HG03045 (cell line): ENCODE measurements around the gene MRGPRF.
"Not testable (repeated sequence)": the region's sequence is repeated elsewhere in the genome, so short reads cannot be mapped to it uniquely, and the experiment has no call there.

Experiments used
- ATAC-seq: cut with Tn5 transposase; IDR thresholded peaks from one replicate; pipeline ENCODE4 v1.9.1; 2021; ENCODE audit warnings: mild to moderate bottlenecking, moderate library complexity; ENCODE audit not compliant: unreplicated experiment

MRGPRF gene

DNA sequence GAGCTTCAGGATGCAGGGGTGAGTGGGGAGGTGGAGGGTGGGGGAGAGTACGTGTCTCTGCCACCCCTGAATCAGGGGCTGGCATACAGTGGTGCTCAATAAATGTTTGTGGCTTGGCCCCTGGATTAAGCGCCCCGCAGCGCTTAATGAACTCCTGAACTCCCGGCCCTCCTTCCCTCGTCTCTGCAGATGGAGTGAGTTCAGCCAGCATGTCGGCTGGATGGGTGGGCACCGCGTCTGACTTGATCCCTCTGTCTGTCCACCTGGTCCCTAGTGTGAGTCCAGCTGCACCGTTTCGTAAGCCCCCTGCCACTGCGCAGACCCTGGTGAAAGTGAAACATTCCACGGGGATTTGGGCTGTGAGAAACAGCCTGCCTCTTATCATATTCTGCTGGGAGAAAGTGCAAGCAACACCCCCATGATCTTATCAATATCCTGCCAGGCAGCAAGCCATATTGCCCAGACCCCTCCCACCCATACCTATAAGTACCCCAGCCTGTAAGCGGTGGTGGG is 20.2 kb downstream of the MRGPRF start:
- no peak for ATAC-seq

DNA sequence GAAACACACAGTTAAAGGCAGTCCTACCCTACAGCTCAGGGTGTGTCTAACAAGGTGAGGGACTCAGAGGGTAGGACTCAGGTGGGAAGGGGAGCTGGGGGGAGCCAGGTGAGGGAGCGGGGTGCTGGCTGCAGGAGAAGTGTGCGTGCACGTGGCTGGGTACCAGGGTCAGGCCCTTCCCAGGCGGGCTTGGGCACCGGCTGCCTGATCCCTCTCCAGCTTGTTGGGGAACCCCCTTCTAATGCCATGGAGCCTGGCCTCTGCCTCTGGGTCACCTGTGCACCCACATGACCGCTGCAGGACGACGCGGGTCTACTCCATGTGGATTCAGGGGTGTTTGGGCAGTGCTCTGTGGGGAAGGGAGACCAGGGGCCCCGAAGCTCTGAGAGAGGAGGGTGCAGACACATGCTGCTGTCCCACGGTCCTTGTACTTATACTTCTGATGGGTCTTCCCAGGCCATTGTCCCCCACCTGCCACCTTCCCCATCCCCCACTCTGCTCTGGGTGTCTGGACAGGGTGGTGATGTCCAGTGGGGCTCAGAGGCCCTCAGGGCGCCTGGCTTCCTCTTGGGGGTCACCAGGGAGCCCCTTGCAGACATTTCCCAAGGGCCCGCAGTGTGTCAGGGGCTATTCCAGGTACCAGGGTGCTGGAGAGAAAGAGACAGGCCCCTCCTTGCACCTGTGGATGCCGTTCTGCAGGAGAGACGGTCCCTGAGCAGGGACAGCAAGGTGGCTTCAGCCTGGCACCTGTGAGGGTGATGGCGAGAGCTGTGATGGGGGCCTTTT is 21.9 kb downstream of the MRGPRF start:
- no peak for ATAC-seq

DNA sequence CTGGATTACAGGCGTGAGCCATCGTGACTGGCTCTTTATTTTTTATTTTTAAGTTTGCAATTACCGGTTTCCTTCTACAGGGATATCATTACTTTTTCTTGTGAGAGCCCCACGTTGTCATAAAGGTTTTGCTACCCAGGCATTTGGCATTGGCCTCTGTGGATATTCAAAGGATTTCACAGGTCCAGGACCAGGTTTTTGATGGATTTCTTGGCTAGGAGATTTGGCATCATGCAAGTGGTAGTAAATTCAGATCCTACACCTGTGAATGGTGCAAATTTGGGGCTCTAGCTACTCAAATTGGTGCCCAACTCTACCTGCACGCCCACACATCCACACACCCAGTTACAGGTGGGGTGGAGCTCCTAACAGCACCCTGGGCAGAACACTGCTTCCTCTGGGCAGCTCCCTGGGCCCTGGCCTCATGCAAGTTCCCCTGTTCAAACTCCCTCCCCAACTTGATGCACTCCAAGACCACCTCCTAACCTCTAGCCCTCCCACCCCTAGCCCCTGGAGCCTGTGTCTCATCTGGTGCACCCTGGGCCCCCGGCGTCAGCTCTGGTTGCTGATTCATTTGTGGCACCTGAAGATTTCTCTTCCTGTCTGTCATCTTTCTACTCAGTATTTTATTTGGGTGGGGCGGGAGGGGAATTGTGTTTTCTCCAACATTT is 23.0 kb downstream of the MRGPRF start:
- no peak for ATAC-seq

DNA sequence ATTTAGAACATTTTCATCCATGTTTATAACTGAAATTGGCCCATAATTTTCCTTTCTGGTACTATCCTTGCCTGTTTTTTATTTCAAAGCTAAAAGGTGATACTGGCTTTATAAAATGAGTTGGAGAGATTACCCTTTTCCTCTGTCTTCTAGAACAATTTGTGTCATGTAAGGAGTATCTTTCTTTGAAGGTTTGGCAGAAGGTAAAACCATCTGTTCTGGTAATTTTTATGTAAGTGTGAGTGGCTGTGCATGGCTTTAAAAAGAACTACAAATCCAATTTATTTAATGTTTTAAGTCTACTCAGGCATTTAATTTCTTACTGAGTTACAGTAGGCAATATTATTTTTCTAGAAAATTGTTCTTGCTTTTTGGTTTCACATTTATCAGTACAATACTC is 24.6 kb downstream of the MRGPRF start:
- ATAC-seq, result no peak

DNA sequence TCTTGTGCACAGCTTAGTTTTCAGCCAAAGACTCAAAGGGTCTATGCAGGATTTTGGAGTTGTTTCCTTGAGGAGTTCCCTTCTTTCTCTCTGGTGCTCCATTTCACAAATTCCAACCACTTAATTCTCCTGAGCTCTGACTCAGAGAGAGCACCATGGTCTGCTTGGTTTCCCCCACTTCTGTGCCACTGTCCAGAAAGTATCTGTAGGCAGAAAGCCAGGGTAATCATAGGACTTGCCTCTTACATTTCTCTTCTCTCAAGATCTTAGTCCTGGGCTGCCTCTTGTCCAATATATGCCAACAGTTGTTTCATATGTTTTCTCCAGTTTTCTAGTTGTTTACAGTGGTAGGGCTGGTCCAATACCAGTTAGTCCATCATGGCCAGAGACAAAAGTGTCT is 25.8 kb downstream of the MRGPRF start:
- no peak for ATAC-seq

DNA sequence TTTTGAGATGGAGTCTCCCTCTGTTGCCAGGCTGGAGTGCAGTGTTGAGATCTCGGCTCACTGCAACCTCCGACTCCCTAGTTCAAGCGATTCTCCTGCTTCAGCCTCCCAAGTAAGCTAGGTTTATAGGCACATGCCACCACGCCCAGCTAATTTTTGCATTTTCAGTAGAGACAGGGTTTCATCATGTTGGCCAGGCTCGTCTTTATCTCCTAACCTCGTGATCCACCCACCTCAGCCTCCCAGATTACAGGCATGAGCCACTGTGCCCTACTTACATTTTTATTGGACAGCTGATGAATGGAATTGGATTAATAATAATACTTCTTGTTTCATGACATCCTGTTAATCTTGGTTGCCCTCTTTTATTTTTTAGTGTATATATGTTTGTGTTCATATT is 29.2 kb downstream of the MRGPRF start:
- no peak for ATAC-seq

DNA sequence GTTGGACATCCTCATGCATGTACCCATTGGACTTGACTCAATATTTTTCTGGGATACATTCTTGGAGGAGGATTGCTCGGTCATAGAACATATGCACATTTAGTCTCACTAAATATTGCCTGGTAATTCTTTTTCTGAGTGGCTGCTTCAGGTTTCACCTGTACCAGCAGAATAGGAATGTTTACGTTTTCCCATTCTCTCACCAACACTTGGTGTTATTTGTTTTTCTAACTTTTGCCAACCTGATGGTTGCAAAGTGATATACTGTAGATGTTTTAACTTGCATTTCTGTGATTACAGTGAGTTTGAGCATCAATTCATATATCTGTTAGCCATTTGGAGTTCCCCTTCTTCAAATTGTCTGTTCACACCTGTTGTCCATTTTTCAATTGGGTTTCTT is 30.9 kb downstream of the MRGPRF start:
- ATAC-seq, result no peak

DNA sequence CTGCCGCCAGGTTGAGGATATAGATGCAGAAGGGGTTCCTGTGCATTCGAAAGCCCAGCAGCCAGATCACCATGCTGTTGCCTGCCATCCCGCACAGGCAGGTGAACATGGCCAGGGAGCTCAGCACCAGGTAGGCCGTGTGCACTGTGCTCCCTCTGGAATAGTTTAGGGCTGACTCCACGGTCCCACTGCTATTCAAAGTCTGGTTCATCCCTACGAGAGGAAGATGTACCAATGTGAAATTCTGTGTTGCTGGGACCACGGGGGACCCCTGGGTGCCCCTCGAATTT is 32.3 kb downstream of the MRGPRF start, which contains the start of gene MRGPRD:
Gene MRGPRD, minus strand, starts transcription at position 211 of the 290 bp plus-strand sequence. Its CDS starts 0 bp downstream, at position 211.
- ATAC-seq, result no peak

DNA sequence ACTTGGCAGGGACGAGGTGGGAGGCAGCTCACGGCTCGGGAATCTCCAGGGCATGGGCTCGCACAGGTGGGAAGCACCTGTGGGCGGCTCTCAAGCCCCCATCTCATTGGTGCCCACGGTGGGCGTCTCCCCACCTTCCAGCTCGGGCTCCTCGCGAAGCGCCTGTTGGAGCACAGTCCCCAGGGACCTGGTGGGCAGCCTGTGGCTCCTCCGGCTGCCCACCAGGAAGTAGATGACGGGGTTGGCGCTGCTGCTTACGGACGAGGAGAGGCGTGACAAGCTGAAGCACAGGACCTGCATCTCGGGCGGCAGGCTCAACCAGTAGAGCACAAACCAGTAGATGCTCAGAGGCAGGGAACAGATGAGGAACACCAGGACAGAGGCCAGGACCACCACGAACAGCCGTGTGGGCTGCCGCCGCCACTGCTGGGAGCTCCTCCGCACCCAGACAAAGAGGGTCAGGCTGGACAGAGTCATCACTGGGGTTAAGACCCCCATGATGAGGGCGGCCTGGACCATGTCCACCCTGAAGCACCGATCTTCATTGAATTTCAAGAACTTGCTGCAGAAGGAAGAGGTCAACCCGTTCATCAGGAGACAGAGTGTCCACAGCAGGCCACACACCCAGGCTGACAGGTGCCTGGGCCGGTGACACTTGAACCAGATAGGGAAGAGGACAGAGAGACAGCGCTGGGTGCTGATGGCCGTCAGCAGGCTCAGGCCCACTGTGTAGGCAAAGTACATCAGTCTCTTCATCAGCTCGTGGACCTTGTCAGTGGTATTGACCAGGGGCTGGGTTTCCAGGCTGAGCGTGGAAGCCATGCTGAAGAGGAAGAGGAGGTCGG is 32.9 kb downstream of the MRGPRF start:
- ATAC-seq, result no peak

DNA sequence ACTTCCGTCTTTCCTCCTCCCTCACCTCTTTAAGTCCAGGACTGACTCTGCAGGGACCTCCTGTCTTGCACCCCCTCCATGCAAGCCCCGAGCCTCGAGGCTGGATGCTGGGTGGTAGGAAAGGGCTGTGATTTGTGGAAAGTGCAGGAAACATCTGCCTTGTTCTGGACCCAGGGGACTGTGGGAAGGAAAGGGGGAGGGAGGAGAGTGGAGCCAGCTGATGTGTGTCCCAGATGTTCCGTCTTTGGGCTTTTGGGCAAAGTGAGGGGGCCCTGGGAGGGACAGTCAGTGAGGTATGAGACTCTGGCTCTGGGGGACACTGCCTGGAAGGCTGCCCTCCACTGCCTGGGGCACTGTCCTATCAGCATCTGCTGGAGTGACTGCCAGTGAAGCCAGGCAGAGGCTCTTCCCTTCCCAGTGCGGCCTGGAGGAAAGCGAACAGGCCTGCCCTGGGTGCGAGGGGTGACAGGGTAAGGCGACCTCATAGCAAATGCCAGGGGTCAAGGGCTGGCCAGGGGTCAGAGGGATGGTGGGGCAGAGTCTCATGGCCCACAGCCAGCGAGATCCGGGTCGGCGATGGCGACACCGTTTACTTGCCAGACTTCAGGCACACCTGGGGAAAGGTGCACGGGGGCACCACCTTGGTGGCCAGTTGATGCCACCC is 34.0 kb downstream of the MRGPRF start:
- ATAC-seq, result no peak

DNA sequence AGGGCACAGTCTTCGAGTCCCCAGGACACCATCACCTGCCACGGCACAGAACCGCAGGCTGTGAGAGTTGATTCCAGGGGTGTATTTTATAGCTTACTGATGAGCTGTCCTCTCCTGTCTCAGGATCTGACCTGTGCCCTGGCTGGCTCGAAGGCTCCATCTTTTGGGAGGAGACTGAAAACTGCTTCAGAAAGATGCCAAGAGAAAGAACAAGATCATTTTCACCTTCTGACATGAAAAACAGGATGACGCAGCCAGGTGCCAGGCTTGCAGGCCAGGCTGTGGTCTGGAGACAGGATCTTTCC is 34.5 kb downstream of the MRGPRF start:
- no peak for ATAC-seq

DNA sequence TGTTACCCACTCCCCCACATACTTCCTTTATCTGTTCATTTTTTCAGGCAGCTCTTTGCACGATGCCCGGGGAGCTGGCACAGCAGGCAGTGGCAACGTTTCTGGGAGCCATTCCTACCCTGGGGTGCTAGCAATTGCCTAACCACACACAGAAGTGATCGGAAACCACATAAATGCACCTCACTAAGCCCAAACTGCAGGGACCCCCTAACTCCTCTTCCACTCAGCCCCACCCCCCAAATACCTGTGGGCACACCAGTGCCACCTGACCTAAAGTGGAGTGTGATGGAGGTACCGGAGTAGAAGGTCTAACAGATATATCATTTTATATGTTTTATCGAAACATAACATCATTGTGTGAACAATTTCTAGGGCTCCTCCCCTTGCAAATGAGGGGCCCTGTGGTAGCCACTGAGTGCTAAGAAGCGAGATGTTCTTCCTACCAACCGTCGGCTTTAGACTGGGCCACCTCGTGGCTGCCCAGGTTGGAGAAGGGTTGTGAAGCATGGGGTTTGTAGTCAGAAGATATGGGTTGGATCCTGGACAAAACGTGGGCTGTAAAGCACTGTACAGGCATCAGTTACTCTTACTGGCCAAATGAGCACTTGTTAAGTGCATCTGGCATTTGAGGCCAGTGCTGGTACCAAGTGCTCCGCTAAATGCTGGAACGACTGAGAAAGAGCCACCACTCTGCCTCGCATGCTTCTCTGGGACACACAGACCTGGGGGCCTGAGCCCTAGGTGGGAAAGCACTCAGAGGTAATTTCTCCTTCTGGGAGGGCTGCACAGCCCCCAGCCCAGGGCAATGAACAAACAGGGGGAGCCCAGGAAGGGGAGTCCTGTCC is 35.0 kb downstream of the MRGPRF start:
- ATAC-seq, result no peak

DNA sequence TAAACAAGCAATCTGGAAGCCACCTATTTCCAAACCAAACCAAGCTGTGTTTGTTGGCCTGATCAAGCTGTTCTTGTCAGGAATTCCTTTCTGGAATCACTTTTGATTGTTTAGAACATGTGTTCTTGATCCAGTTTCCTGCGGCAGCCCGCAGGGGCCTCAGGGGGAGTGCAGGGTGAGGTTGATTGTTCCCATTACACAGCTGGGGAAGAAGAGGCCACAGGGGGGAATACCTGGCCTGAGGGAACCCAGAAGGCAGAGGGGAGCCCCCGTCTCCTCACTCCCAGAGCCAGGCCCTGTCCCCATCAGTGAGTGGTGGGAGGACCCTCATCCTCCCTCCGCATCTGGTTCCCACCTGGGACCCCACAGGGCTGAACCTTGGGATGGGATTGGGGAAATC is 36.5 kb downstream of the MRGPRF start:
- no peak for ATAC-seq

DNA sequence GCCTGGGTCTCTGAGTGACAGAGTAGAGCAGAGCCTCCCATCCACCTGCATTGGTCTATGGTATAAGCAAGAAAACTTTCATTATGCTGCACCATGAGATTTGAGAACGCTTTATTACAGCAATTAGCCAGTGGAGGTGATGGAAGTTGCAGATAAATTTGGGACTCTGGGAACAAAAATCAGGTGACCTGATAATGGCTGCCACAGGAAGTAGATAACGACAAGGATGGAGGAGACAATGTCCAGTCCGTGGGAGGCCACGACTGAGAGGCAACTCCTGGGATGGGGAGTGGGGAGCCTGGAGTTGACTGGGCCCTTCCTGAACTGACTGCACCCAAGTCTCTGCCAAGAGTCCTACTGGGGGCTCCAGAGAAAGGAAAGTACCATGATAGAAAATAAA is 37.0 kb downstream of the MRGPRF start:
- ATAC-seq, result no peak

DNA sequence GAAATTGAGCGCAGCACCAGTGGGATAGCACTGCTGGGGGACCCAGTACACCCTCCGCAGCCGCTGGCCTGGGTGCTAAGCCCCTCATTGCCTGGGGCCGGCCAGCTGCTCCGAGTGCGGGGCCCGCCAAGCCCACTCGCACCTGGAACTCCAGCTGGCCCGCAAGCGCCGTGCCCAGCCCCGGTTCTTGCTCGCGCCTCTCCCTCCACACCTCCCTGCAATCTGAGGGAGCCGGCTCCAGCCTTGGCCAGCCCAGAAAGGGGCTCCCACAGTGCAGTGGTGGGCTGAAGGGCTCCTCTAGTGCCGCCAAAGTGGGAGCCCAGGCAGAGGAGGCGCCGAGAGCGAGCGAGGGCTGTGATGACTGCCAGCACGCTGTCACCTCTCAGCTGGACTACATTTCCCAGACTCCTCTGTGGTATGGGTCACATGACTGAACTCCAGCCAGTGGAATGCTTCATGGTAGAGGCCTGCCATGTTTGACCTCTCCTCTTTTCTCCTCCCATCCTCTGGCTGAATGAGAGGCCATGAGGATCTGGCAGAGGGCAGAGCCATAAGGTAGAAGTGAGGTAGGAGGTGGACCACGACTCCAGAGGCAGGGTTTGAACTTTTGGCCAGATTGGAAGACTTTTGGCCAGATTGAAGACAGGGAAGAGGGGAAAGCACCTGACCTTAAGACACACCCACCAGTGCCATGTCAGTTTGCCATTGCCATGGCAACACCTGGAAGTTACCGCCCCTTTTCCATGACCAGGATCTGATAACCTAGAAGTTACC is 38.4 kb downstream of the MRGPRF start:
- no peak for ATAC-seq

DNA sequence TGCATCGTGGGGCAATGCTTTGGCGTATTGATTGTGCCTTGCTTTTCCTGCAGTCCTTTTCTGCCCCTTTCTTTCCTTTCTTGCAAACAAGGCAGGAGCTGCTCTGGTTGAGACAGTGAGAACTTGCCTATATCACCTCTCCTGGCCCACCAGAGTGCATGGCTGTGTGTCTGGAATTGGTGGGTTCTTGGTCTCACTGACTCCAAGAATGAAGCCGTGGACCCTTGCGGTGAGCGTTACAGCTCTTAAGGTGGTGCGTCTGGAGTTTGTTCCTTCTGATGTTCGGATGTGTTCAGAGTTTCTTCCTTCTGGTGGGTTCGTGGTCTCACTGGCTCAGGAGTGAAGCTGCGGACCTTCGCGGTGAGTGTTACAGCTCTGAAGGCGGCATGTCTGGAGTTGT is 39.3 kb downstream of the MRGPRF start:
- ATAC-seq, result not testable (repeated sequence)

DNA sequence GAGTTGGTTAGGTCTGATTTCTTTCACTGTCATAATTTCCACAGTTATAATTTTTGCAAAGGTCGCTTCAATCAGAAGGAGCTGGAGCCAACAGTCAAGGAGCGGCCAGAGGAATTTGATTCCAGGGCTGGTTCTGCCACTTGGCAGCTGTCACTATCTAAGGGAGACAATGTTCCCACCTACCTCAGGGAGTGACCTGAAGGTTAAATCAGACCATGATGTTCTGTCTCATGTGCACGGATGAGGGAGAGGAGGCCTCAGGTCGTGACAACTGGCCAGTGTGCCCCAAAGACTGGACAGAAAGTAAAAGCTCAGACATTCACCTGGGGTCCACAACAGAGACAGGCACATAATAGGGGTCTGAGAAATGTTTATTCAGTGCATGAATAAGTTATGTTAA is 39.8 kb downstream of the MRGPRF start:
- ATAC-seq, result no peak

DNA sequence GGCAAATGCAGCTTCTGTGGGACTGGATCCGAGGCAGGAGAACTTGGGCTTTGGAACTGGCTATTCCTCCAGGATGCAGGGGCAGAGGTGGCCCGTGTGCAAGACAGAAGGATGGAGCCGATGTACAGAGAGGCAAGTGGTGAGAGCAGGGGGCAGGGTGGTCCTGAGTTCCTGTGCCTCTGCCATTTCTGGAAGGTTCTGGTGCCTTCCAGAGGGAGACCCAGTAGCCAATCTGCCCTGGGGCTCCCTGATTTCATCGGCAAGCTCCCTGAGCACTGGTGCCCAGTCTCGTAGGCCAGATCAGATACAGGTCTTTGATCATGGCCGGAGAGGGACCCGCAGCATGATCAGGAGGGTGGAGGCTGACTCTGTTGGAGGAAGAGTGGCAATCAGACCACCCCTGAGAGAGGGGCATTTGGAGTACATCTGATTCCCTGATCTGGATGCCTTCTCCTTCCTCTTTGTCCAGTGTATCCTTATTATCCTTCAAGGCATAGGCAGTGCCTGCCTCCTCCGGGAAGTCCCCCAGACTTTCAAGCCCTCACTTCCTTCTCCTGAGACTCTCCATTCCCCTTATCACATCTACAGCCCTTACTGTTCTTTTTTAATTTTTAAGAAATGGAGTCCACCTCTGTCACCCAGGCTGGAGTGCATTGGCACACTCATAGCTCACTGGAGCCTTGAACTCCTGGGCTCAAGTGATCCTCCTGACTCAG is 42.0 kb downstream of the MRGPRF start:
- ATAC-seq, result no peak

DNA sequence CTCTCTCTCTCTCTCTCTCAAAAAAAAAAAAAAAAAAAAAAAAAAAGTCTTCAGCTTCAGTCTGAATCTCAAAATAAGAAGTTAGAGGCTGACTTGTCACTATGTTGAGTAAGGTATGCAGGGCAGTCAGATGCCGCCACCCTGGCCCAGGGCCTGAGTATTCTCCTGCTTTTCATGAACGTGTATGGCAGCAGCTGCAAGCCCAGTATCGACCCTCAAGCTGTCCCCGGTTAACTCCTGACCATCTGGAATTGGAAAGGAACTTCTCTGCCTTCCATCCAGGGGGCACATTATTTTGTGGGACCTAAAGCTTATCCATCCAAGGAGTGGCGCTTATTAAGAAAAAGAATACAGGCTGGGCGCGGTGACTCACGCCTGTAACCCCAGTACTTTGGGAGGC is 43.7 kb downstream of the MRGPRF start:
- no peak for ATAC-seq
